HG03521 (cell line): ENCODE results near the gene NFATC2.
"Not testable (repeated sequence)": the region's sequence is repeated elsewhere in the genome, so short reads cannot be mapped to it uniquely, and the experiment has no call there.

Source experiments
- ATAC-seq: cut with Tn5 transposase; IDR thresholded peaks from one replicate; pipeline ENCODE4 v1.9.1; 2021; ENCODE audit warnings: mild to moderate bottlenecking, moderate library complexity; ENCODE audit not compliant: unreplicated experiment

The NFATC2 gene

GRCh38 chr20:51363813-51364212 is 178.7 kb downstream of the NFATC2 start:
- no peak for ATAC-seq

GRCh38 chr20:51363378-51363777 is 179.1 kb downstream of the NFATC2 start:
- no peak for ATAC-seq

- no peak for ATAC-seq
Measured at GRCh38 chr20:51362254-51362653, 180.3 kb downstream of the NFATC2 start.

GRCh38 chr20:51361258-51361657 is 181.3 kb downstream of the NFATC2 start:
- ATAC-seq: no peak

GRCh38 chr20:51360451-51361201 is 181.9 kb downstream of the NFATC2 start:
- ATAC-seq: no peak

GRCh38 chr20:51359947-51360346 is 182.6 kb downstream of the NFATC2 start:
- no peak for ATAC-seq

GRCh38 chr20:51359401-51359800 is 183.1 kb downstream of the NFATC2 start:
- ATAC-seq: no peak

GRCh38 chr20:51358032-51358724 is 184.3 kb downstream of the NFATC2 start:
- no peak for ATAC-seq

- ATAC-seq: no peak
Measured at GRCh38 chr20:51357543-51357942, 185.0 kb downstream of the NFATC2 start.

GRCh38 chr20:51356871-51357270 is 185.6 kb downstream of the NFATC2 start:
- no peak for ATAC-seq

- ATAC-seq: no peak
Measured at GRCh38 chr20:51354769-51355319, 187.7 kb downstream of the NFATC2 start.

GRCh38 chr20:51354191-51354768 is 188.2 kb downstream of the NFATC2 start:
- no peak for ATAC-seq

GRCh38 chr20:51353491-51353890 is 189.0 kb downstream of the NFATC2 start:
- no peak for ATAC-seq

- ATAC-seq: no peak
Measured at GRCh38 chr20:51352791-51353190, 189.7 kb downstream of the NFATC2 start.

- ATAC-seq: no peak
Measured at GRCh38 chr20:51350941-51351631, 191.4 kb downstream of the NFATC2 start.

GRCh38 chr20:51348876-51349275 is 193.6 kb downstream of the NFATC2 start:
- no peak for ATAC-seq

- no peak for ATAC-seq
Measured at GRCh38 chr20:51347831-51348230, 194.7 kb downstream of the NFATC2 start.

GRCh38 chr20:51346686-51347485 is 195.6 kb downstream of the NFATC2 start:
- no peak for ATAC-seq

- ATAC-seq: no peak
Measured at GRCh38 chr20:51345601-51346101, 196.9 kb downstream of the NFATC2 start.

- ATAC-seq: not testable (repeated sequence)
Measured at GRCh38 chr20:51343802-51344201, 198.7 kb downstream of the NFATC2 start.
